Keratinocyte (primary cell): ENCODE data around the gene SCYGR7. TPM values are rescaled to one million over a fixed set of nuclear protein-coding genes. Genes with fewer than 3 reads are reported as not detected.

Experiments used
- DNase-seq: peaks from one replicate; pipeline ENCODE4 v3.0.0-alpha.2; 2011; ENCODE audit warnings: low read depth, missing footprints, low spot score
- FAIRE-seq: peaks from 2 replicates; lab custom pipeline; 2011; peaks lifted over from hg19 to GRCh38; lab: Jason Lieb, UNC
- H2AFZ ChIP-seq: 2 replicates; pipeline ENCODE4 v1.6.0; 2012; ENCODE audit warnings: low read length, control low read depth, inconsistent platforms; ENCODE audit not compliant: control insufficient read depth
- H3K27ac ChIP-seq: 2 replicates; pipeline ENCODE4 v1.5.1; 2011; ENCODE audit warnings: low read length; ENCODE audit not compliant: control insufficient read depth, insufficient read depth
- H3K27me3 ChIP-seq: 3 replicates; pipeline ENCODE4 v1.6.0; 2011; ENCODE audit warnings: low read length; ENCODE audit not compliant: control insufficient read depth, insufficient read depth; ENCODE audit errors: extremely low read depth
- H3K36me3 ChIP-seq, 2 experiments: 2 replicates in 1 of 2; 3 replicates in 1 of 2; pipeline ENCODE4 v1.5.1; 2011; ENCODE audit warnings: low read length in 2 of 2, mild to moderate bottlenecking in 1 of 2; ENCODE audit not compliant: control insufficient read depth in 2 of 2, insufficient read depth in 2 of 2; ENCODE audit errors: extremely low read depth in 1 of 2
- H3K4me1 ChIP-seq: 3 replicates; pipeline ENCODE4 v1.5.1; 2011; ENCODE audit warnings: low read length; ENCODE audit not compliant: control insufficient read depth, insufficient read depth; ENCODE audit errors: extremely low read depth
- H3K4me2 ChIP-seq: 3 replicates; pipeline ENCODE4 v1.6.0; 2011; ENCODE audit warnings: low read depth, low read length; ENCODE audit not compliant: control insufficient read depth, insufficient read depth; ENCODE audit errors: extremely low read depth
- H3K4me3 ChIP-seq, 3 experiments: fragments of 200-600 bp in 1 of 3; sonication (generic) in 1 of 3; 2 replicates in 2 of 3; 3 replicates in 1 of 3; pipeline ENCODE4 v1.5.1; 2011 to 2016; ENCODE audit warnings: low read length in 3 of 3, mild to moderate bottlenecking in 3 of 3, control low read depth in 2 of 3, inconsistent platforms in 1 of 3, low read depth in 1 of 3, mixed read lengths in 1 of 3, mixed run types in 1 of 3, moderate library complexity in 1 of 3; ENCODE audit not compliant: control insufficient read depth in 2 of 3, insufficient read depth in 2 of 3; ENCODE audit errors: extremely low read depth in 1 of 3
- H3K79me2 ChIP-seq: 2 replicates; pipeline ENCODE4 v1.6.0; 2012; ENCODE audit warnings: low read length; ENCODE audit not compliant: control insufficient read depth, insufficient read depth
- H3K9ac ChIP-seq: 3 replicates; pipeline ENCODE4 v1.6.0; 2011; ENCODE audit warnings: low read length; ENCODE audit not compliant: control insufficient read depth, insufficient read depth; ENCODE audit errors: extremely low read depth
- H3K9me1 ChIP-seq: 3 replicates; pipeline ENCODE4 v1.6.0; 2011; ENCODE audit warnings: low read length; ENCODE audit not compliant: control insufficient read depth, insufficient read depth; ENCODE audit errors: extremely low read depth
- H3K9me3 ChIP-seq: 2 replicates; pipeline ENCODE4 v1.5.1; 2012; ENCODE audit warnings: low read depth, low read length; ENCODE audit not compliant: control insufficient read depth
- H4K20me1 ChIP-seq: 3 replicates; pipeline ENCODE4 v1.6.0; 2011; ENCODE audit warnings: low read length; ENCODE audit not compliant: control insufficient read depth, insufficient read depth; ENCODE audit errors: extremely low read depth
- EZH2 ChIP-seq: IDR thresholded peaks from one replicate; pipeline ENCODE4 v1.6.1; 2012; ENCODE audit warnings: inconsistent platforms, mild to moderate bottlenecking, low read length, moderate library complexity
- dilution Hi-C: fragments of 300-500 bp; cut with MboI; formaldehyde crosslinking; loops from one replicate; pipeline ENCODE4 v1.7.0; 2020; ENCODE audit warnings: low sequenced_read_pairs; ENCODE audit not compliant: extremely low pct_ligation_motif_present
- polyA plus RNA-seq, 5 experiments: library from polyadenylated mRNA; depleted of rRNA in 3 of 5; stranded (reverse) in 3 of 5; stranded (forward) in 1 of 5; unstranded in 1 of 5; fragments of >200 nt; gene quantifications; 1 replicate in 1 of 5; 2 replicates in 3 of 5; 3 replicates in 1 of 5; pipeline versions ENCODE4 v1.2.1 to v1.2.3, GENCODE V29; 2011 to 2012; ENCODE audit warnings: missing spikeins in 2 of 5, low read depth in 1 of 5, low replicate concordance in 1 of 5
- TF ChIP-seq, protein P1 (sequence below), 3 experiments: IDR thresholded peaks in 1 of 3; conservative IDR thresholded peaks in 1 of 3; optimal IDR thresholded peaks in 1 of 3; 2 replicates in 2 of 3; 3 replicates in 1 of 3; pipeline versions ENCODE3 to v1.5.1; 2011; ENCODE audit warnings: low read length in 3 of 3, mild to moderate bottlenecking in 3 of 3, moderate library complexity in 2 of 3, control low read depth in 1 of 3, inconsistent platforms in 1 of 3; ENCODE audit not compliant: insufficient read depth in 2 of 3; ENCODE audit errors: extremely low read depth in 1 of 3

Gene SCYGR7
- polyA plus RNA-seq, 1 donor (not counting 4 experiments of a cell fraction or from before 2014, with no cell fraction given): not detected

DNA sequence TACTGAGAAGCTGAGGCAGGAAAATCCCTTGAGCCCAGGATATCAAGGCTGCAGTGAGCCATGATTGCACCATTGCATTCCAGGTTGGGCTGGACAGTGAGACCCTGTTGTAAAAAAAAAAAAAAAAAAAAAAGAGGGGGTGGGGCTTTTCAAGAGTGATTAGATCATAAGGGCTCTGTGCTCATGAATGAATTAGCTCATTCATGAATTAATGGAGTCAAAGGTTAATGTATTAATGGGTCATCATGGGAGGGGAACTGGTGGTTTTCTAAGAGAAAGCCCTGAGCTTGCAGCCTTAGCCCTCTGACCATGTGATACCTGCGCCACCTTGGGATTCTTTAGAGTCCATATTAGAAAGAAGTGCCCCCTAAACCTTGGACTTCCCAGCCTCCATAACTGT lies 14.8 kb upstream of the SCYGR7 start:
- Histone ChIP-seq H3K9me1 (no peaks in the 10 kb centered on the region), H2AFZ (no peak overlapping the region), H3K4me3 (no peak overlapping the region), H3K4me1 (no peaks in the 10 kb centered on the region), H3K27me3 (no peaks in the 10 kb centered on the region), H3K27ac (no peak overlapping the region), H3K79me2 (no peaks in the 10 kb centered on the region), H3K9ac (no peak overlapping the region), H3K4me2 (no peak overlapping the region), H3K36me3 (no peaks in the 10 kb centered on the region), H3K9me3 (no peaks in the 10 kb centered on the region), H4K20me1 (no peaks in the 10 kb centered on the region)
- dilution Hi-C loops: no loop called here
- DNase-seq (no peak), FAIRE-seq (no peak)
- no peak for TF ChIP-seq EZH2
- TF ChIP-seq, protein P1, sequence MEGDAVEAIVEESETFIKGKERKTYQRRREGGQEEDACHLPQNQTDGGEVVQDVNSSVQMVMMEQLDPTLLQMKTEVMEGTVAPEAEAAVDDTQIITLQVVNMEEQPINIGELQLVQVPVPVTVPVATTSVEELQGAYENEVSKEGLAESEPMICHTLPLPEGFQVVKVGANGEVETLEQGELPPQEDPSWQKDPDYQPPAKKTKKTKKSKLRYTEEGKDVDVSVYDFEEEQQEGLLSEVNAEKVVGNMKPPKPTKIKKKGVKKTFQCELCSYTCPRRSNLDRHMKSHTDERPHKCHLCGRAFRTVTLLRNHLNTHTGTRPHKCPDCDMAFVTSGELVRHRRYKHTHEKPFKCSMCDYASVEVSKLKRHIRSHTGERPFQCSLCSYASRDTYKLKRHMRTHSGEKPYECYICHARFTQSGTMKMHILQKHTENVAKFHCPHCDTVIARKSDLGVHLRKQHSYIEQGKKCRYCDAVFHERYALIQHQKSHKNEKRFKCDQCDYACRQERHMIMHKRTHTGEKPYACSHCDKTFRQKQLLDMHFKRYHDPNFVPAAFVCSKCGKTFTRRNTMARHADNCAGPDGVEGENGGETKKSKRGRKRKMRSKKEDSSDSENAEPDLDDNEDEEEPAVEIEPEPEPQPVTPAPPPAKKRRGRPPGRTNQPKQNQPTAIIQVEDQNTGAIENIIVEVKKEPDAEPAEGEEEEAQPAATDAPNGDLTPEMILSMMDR (optimal IDR thresholded peaks at IDR 0.05 in 1 of 3, IDR thresholded peaks at IDR 0.05 in 1 of 3, conservative IDR thresholded peaks at IDR 0.05 in 1 of 3; ENCODE audit: extremely low read depth in 1 of 3, insufficient read depth in 2 of 3, low read length in 3 of 3): no peak

DNA sequence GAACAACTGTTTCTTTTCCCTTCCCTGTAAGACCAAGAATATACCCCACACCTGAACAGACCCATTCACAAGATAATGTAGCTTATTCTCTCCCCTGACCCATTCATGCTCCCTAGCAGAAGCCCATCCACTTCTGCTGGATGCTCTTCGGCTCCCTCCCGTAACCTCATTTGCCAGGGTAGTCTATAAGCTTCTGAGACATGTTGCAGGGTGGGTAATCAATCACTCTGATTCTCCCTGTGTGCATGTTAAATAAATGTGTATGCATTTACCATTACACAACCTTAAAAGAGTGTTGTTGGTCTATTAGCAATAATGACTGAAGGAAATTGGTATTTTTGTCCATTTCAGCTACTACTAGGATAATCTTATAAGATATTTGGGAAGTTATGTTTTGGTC lies 11.6 kb upstream of the SCYGR7 start:
- H3K4me1 ChIP-seq: no peaks in the 10 kb centered on the region

More for the DNA sequence above, 11.6 kb upstream of the SCYGR7 start:
- no peak overlapping the region for H2AFZ ChIP-seq
- H3K9me1 ChIP-seq: no peaks in the 10 kb centered on the region
- H4K20me1 ChIP-seq: no peaks in the 10 kb centered on the region
- no peak overlapping the region for H3K27ac ChIP-seq
- FAIRE-seq (no peak), DNase-seq (no peak)
- H3K4me2 ChIP-seq: no peak overlapping the region
- dilution Hi-C loops: no loop called here
- H3K27me3 ChIP-seq: no peaks in the 10 kb centered on the region
- no peak for TF ChIP-seq EZH2
- TF ChIP-seq, protein P1 (optimal IDR thresholded peaks at IDR 0.05 in 1 of 3, IDR thresholded peaks at IDR 0.05 in 1 of 3, conservative IDR thresholded peaks at IDR 0.05 in 1 of 3; ENCODE audit: extremely low read depth in 1 of 3, insufficient read depth in 2 of 3, low read length in 3 of 3): no peak
- H3K36me3 ChIP-seq: no peaks in the 10 kb centered on the region
- H3K4me3 ChIP-seq: no peak overlapping the region
- no peaks in the 10 kb centered on the region for H3K9me3 ChIP-seq
- H3K79me2 ChIP-seq: no peaks in the 10 kb centered on the region
- H3K9ac ChIP-seq: no peak overlapping the region
